AG04449 (cell line): ENCODE results near the gene MARCHF3.
"Not testable (repeated sequence)": the region's sequence is repeated elsewhere in the genome, so short reads cannot be mapped to it uniquely, and the experiment has no call there.

Source experiments
- CTCF ChIA-PET: fragments of 350-600 bp; formaldehyde crosslinking; extraction: SDS; loops from one replicate; lab custom pipeline; 2021; ENCODE audit warnings: antibody characterized with exemption; lab: Yijun Ruan, JAX
- POLR2A ChIA-PET: fragments of 400-600, 350-600 bp; formaldehyde crosslinking; extraction: SDS; loops from one replicate; lab custom pipeline; 2020; ENCODE audit warnings: antibody characterized with exemption, inconsistent platforms; lab: Yijun Ruan, JAX
- DNase-seq: peaks from one replicate; pipeline ENCODE4 v3.0.0-alpha.2; 2010; ENCODE audit warnings: low read depth, low spot score
- H3K4me3 ChIP-seq: 2 replicates; pipeline ENCODE4 v1.5.1; 2011; ENCODE audit warnings: low read depth, mild to moderate bottlenecking, control low read depth, low read length
- TF ChIP-seq, protein P1 (sequence below): IDR thresholded peaks from one replicate; pipeline ENCODE4 v1.5.1; 2011; ENCODE audit warnings: mild to moderate bottlenecking, moderate library complexity, low read length, control low read depth, inconsistent platforms; ENCODE audit not compliant: insufficient read depth; ENCODE audit errors: missing control alignments

MARCHF3 gene

DNA sequence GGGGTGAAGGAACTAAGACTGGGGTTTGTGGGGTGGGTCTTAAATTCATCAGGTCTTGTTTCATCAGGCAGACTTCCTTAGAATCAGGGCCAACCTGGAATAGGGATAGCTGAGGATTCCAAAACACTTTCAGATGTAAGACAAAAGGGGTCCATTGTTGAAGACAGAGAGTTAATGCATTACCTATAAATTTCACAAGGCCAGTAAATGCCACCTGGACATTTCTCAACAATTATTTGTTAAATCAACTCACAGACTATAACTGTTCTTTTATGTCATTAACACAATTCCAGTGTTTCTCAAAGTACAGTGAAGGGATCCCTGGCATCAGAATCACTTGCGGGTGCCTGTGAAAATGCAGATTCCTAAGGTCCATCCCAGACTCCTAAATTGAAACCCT, 2.8 kb downstream of the MARCHF3 start:
- DNase-seq = no peak
- no peak overlapping the region for H3K4me3 ChIP-seq
- ChIA-PET CTCF (interaction anchor here (1.3 to 1.8 kb wide), 3 partner anchors 10 to 25 kb away, joined by 3 to 5 read pairs (median 4); no protein-coding TSS in a partner anchor), POLR2A (no interaction called here)
- TF ChIP-seq, protein P1, sequence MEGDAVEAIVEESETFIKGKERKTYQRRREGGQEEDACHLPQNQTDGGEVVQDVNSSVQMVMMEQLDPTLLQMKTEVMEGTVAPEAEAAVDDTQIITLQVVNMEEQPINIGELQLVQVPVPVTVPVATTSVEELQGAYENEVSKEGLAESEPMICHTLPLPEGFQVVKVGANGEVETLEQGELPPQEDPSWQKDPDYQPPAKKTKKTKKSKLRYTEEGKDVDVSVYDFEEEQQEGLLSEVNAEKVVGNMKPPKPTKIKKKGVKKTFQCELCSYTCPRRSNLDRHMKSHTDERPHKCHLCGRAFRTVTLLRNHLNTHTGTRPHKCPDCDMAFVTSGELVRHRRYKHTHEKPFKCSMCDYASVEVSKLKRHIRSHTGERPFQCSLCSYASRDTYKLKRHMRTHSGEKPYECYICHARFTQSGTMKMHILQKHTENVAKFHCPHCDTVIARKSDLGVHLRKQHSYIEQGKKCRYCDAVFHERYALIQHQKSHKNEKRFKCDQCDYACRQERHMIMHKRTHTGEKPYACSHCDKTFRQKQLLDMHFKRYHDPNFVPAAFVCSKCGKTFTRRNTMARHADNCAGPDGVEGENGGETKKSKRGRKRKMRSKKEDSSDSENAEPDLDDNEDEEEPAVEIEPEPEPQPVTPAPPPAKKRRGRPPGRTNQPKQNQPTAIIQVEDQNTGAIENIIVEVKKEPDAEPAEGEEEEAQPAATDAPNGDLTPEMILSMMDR = no peak

DNA sequence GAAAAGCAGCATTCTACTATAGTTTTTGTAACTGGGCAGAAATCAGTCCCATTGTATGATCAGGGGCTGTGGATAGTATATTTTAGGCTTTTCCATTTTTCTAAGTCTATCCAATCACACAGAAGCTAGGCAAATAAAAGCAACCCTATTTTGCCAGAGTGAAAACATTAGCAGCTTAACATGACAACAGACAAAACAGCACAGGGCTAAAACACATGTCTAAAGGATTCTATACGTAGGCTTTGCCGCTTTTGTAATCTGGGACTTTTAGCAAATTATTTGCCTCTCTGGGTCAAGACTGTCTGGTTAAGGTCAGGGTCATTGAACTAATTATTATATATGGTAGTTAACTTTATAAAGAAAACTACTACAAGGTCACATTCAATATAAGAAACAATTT, 4.2 kb downstream of the MARCHF3 start:
- ChIA-PET POLR2A (no interaction called here), CTCF (interaction anchor here (1.0 to 1.6 kb wide), 3 partner anchors 13 to 217 kb away, joined by 3 read pairs; no protein-coding TSS in a partner anchor)
- TF ChIP-seq, protein P1 = no peak
- H3K4me3 ChIP-seq = no peak overlapping the region
- DNase-seq = no peak

DNA sequence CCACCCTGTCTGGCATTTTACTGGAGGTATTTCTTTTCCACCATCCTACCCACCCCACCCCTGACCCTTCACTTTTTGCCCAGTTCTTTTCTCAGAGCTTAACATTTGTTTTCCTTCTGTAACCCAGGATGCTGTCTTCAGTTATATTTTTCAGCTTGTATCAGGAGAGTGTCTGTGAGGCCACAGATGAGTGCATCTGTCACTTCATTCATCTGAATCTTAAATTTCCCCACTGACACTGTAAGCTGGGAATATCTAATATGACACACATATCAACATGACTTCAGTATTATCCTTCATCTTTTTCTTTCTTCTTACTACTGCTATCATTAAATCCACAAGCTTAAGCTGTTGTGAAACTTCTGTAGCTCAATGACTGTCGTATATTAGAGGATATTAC, 4.9 kb downstream of the MARCHF3 start:
- TF ChIP-seq, protein P1 = no peak
- DNase-seq = no peak
- H3K4me3 ChIP-seq = no peak overlapping the region
- POLR2A ChIA-PET = no interaction called here
- CTCF ChIA-PET = interaction anchor here (1.6 kb wide), 1 partner anchor 188 kb away, joined by 3 read pairs; no protein-coding TSS in a partner anchor

DNA sequence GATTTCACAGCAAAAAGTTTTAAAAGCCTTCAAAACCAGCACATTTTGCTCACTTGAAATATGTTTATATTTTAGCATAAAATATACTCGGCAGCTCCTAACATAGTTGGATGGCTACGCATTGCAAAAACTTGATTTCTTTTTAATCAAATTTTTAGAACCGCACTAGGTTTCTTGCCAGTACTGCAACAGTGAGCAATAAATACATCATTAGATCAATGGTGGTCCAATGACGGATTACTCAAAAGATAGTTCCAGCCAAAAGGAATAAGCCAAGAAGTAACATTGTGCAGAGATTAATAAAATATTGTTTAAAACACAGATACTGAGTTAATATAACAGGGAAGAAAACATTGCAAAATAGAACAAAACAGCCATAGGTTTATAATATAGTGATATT, 5.5 kb downstream of the MARCHF3 start:
- POLR2A ChIA-PET = no interaction called here

DNA sequence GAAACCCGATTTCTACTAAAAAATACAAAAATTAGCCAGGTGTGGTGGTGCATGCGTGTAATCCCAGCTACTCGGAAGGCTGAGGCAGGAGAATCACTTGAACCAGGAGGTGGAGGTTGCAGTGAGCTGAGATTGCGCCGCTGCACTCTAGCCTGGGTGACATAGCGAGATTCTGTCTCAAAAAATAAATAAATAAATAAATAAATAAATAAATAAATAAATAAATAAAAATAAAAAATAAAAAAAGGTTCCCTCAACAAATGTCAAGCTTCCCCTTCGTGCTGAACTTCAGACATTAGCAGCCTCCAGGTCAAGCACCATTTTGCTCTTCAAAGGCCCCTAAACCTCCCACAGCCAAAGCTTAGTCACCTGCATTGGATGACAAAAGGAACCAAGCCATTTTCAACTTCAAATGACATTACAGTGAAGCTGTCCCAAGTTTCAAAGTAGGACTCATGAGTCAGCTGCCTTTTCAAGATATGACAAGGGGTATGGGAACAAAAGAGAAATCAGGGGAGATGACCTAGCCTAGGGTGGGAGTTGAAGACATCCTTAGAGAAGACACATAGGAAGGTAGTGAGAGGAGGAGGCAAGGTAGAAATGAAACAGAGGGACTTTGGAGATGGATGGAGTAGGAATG, 6.7 kb downstream of the MARCHF3 start:
- POLR2A ChIA-PET, DNase-seq, H3K4me3 ChIP-seq: not testable (repeated sequence)
- CTCF ChIA-PET = interaction anchor here (1.2 kb wide), 1 partner anchor 188 kb away, joined by 4 read pairs; no protein-coding TSS in a partner anchor

More for the DNA sequence above, 5.5 kb downstream of the MARCHF3 start:
- no peak for DNase-seq
- TF ChIP-seq, protein P1 = no peak
- H3K4me3 ChIP-seq = no peak overlapping the region
- CTCF ChIA-PET = interaction anchor here (1.2 kb wide), 1 partner anchor 189 kb away, joined by 4 read pairs; no protein-coding TSS in a partner anchor

DNA sequence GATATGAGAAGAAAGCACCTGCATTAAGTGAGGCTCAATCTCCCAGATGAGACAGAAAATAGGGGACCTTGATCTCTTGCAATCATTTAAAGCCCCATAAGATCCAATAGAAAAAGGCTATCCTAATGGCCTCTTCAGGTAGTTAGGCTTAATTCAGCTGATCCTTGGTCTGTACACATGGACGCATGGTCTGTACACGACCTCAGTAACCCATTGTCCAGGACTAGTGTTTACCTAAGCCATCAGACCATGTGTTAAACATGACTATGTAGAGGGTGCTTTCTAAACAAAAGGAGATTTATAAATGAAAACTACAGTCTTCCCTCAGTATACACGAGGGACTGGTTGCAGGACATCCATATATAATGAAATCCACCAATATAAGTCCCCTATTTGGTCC, 7.5 kb downstream of the MARCHF3 start:
- CTCF ChIA-PET = no interaction called here
- TF ChIP-seq, protein P1 = no peak

More for the DNA sequence above, 7.5 kb downstream of the MARCHF3 start:
- POLR2A ChIA-PET = no interaction called here
- DNase-seq = no peak
- no peak overlapping the region for H3K4me3 ChIP-seq
